ENCODE measurements around the gene ITGB2.

DNA sequence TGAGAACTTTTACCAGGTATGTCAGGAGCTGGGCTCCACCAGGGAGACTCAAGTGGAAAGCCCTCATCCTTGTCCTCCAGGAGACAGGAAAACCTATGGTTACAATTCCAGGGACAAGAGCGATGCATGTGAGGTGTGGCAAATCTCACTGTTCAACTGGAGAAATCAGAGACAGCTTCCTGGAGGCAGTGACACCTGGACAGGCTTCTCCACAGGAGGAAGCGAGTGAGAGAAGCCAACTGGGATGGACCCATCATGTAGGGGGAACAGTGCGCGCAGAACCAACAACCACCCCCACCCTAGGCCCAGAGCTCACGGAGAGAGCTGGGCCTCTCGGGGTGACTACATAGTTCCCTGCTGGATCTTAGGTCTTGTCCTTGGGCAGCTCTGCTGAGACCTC lies 13.6 kb upstream of the ITGB2 start:
- no peak for TF ChIP-seq RAD21 (IDR thresholded peaks at IDR 0.05; ENCODE audit: low read depth)
- no peak for TF ChIP-seq TCF7L2 (IDR thresholded peaks at IDR 0.05; ENCODE audit: borderline replicate concordance, extremely low read depth, insufficient read depth, insufficient read length)
